Stomach (tissue), 9 donors: Measurements from ENCODE around the gene PLD2. TPM values are rescaled to one million over a fixed set of nuclear protein-coding genes. Genes with fewer than 3 reads are reported as not detected.

Experiments used
- DNase-seq, 2 donors: peaks; one replicate each; pipeline versions ENCODE4 v3.0.0 to v3.0.0-alpha.2; 2013 to 2019
- H3K27ac ChIP-seq, 5 donors: fragments of 200-600 bp in 4 of 5; sonication (generic) in 4 of 5; one replicate each; pipeline ENCODE4 v1.5.1; 2013 to 2019; ENCODE audit warnings: mild to moderate bottlenecking in 1 of 5, moderate library complexity in 1 of 5
- H3K27me3 ChIP-seq, 3 donors: fragments of 200-600 bp; sonication (generic); one replicate each; pipeline ENCODE4 v1.5.1; 2017 to 2019; ENCODE audit warnings: mixed run types in 1 of 3
- H3K36me3 ChIP-seq, 4 donors: fragments of 200-600 bp; sonication (generic); 1 replicate in 3 of 4; 2 replicates in 1 of 4; pipeline ENCODE4 v1.5.1; 2016 to 2019
- H3K4me1 ChIP-seq, 4 donors: fragments of 200-600 bp; sonication (generic); one replicate each; pipeline ENCODE4 v1.5.1; 2016 to 2019
- H3K4me3 ChIP-seq, 4 donors: fragments of 200-600 bp; sonication (generic) in 3 of 4; one replicate each; pipeline ENCODE4 v1.5.1; 2016 to 2019; ENCODE audit warnings: mild to moderate bottlenecking in 1 of 4
- H3K9me3 ChIP-seq, 4 donors: fragments of 200-600 bp; sonication (generic); one replicate each; pipeline ENCODE4 v1.5.1; 2016 to 2019
- EP300 ChIP-seq: sonication (generic); formaldehyde crosslinking; IDR thresholded peaks from one replicate; pipeline ENCODE4 v1.6.1; 2017; ENCODE audit warnings: antibody characterized with exemption
- POLR2A ChIP-seq, 4 donors: fragments of 450-650 bp; IDR thresholded peaks; one replicate each; pipeline ENCODE4 v1.6.1; 2016; ENCODE audit warnings: antibody characterized with exemption in 4 of 4, control low read depth in 2 of 4, mild to moderate bottlenecking in 1 of 4, moderate library complexity in 1 of 4
- POLR2AphosphoS5 ChIP-seq, 3 donors: sonication (generic); formaldehyde crosslinking; IDR thresholded peaks; one replicate each; pipeline ENCODE4 v1.6.1; 2016; ENCODE audit warnings: antibody characterized with exemption in 3 of 3
- WGBS, 5 donors: extraction: QIAGEN DNeasy Blood & Tissue Kit in 3 of 5; methylation state at CpG; one replicate each; pipeline versions ENCODE4 v1.1.5 to v1.1.7; 2013 to 2018; 5-methylcytosine and 5-hydroxymethylcytosine counted together
- intact Hi-C: fragments of 100-400 bp; cut with DNase I; formaldehyde crosslinking; loops from one replicate; pipeline ENCODE4 v1.15.1; 2023; ENCODE audit warnings: low total_unique reads
- polyA plus RNA-seq, 3 donors: library from polyadenylated mRNA; stranded (reverse); fragments of 200-250 nt; gene quantifications; one replicate each; pipeline ENCODE4 v1.2.3, GENCODE V29; 2013
- total RNA-seq, 5 donors: library from RNA; depleted of rRNA; stranded (reverse); fragments of >200 nt; gene quantifications; one replicate each; pipeline versions ENCODE4 v1.1.0 to v1.2.3, GENCODE V29; 2014 to 2016
- TF ChIP-seq, protein P1 (sequence below), 7 experiments: fragments of 450-650 bp in 4 of 7; fragments of 200-600 bp in 3 of 7; sonication (generic) in 3 of 7; IDR thresholded peaks; one replicate each; pipeline ENCODE4 v1.5.1; 2016 to 2019; ENCODE audit warnings: antibody characterized with exemption in 7 of 7, control low read depth in 2 of 7, mild to moderate bottlenecking in 1 of 7
- donor health status: healthy with polysubstance abuse.
- donor health status: Bipolar disorder and iron deficiency.
- donor health status: healthy.

PLD2 gene
- total and polyA plus RNA-seq, 8 donors = 10.3 to 123 (median 22.7) TPM

- Histone ChIP-seq H3K36me3 (peaks cover 0 to 27% (median 19%) of the 10 kb centered on the region in 4 donors), H3K27ac (peak overlapping the region in 4 of 5 donors; percentile 81 to 84 (median 82)), H3K27me3 (no peaks in the 10 kb centered on the region), H3K9me3 (no peaks in the 10 kb centered on the region), H3K4me3 (peak overlapping the region; percentile 83 to 95 (median 85)), H3K4me1 (peaks cover 12 to 26% (median 23%) of the 10 kb centered on the region in 4 donors)
- intact Hi-C loops = no loop called here
- WGBS, 5 donors = 14 to 31% (median 24%) methylated on average over 25 to 32 of the region's 32 CpGs
- DNase-seq = no peak
- TF ChIP-seq POLR2AphosphoS5 (IDR thresholded peaks at IDR 0.05) = no peak
- no peak for TF ChIP-seq POLR2A (IDR thresholded peaks at IDR 0.05)
Measured at GRCh38 chr17:4807605-4808377, 839 bp downstream of the PLD2 start.

- H3K27ac ChIP-seq = peak overlapping the region in 1 of 5 donors; percentile 83
- no peaks in the 10 kb centered on the region for H3K9me3 ChIP-seq
- peak overlapping the region; percentile 83 to 95 (median 85) for H3K4me3 ChIP-seq
- no peaks in the 10 kb centered on the region for H3K27me3 ChIP-seq
- DNase-seq = peak; percentile 48 to 80
- intact Hi-C loops = no loop called here
- TF ChIP-seq POLR2AphosphoS5 (IDR thresholded peaks at IDR 0.05) = no peak
- no peak for TF ChIP-seq POLR2A (IDR thresholded peaks at IDR 0.05)
- TF ChIP-seq, protein P1, sequence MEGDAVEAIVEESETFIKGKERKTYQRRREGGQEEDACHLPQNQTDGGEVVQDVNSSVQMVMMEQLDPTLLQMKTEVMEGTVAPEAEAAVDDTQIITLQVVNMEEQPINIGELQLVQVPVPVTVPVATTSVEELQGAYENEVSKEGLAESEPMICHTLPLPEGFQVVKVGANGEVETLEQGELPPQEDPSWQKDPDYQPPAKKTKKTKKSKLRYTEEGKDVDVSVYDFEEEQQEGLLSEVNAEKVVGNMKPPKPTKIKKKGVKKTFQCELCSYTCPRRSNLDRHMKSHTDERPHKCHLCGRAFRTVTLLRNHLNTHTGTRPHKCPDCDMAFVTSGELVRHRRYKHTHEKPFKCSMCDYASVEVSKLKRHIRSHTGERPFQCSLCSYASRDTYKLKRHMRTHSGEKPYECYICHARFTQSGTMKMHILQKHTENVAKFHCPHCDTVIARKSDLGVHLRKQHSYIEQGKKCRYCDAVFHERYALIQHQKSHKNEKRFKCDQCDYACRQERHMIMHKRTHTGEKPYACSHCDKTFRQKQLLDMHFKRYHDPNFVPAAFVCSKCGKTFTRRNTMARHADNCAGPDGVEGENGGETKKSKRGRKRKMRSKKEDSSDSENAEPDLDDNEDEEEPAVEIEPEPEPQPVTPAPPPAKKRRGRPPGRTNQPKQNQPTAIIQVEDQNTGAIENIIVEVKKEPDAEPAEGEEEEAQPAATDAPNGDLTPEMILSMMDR (IDR thresholded peaks at IDR 0.05) = no peak
- no peak for TF ChIP-seq EP300
- 19 to 55% (median 30%) methylated on average over 6 of the region's 6 CpGs for WGBS, 5 donors
- H3K4me1 ChIP-seq = peaks cover 12 to 26% (median 23%) of the 10 kb centered on the region in 4 donors
- H3K36me3 ChIP-seq = peaks cover 0 to 27% (median 19%) of the 10 kb centered on the region in 4 donors
Measured at GRCh38 chr17:4808378-4808767, 1.4 kb downstream of the PLD2 start.

- Histone ChIP-seq H3K9me3 (no peaks in the 10 kb centered on the region), H3K4me3 (no peak overlapping the region), H3K4me1 (peaks cover 12 to 24% (median 23%) of the 10 kb centered on the region in 4 donors), H3K27me3 (no peaks in the 10 kb centered on the region), H3K27ac (no peak overlapping the region), H3K36me3 (peaks cover 3 to 44% (median 34%) of the 10 kb centered on the region in 4 donors)
- intact Hi-C loops = loop anchor here (10.0 kb wide), 1 partner anchor 64 kb away; no protein-coding TSS in a partner anchor
- DNase-seq = no peak
- TF ChIP-seq POLR2A (IDR thresholded peaks at IDR 0.05) (no peak), EP300 (no peak), POLR2AphosphoS5 (IDR thresholded peaks at IDR 0.05) (no peak)
- TF ChIP-seq, protein P1 (IDR thresholded peaks at IDR 0.05) = no peak
- 64 to 79% (median 76%) methylated on average over 12 to 13 of the region's 13 CpGs for WGBS, 5 donors
Measured at GRCh38 chr17:4810696-4811290, 3.8 kb downstream of the PLD2 start.

DNA sequence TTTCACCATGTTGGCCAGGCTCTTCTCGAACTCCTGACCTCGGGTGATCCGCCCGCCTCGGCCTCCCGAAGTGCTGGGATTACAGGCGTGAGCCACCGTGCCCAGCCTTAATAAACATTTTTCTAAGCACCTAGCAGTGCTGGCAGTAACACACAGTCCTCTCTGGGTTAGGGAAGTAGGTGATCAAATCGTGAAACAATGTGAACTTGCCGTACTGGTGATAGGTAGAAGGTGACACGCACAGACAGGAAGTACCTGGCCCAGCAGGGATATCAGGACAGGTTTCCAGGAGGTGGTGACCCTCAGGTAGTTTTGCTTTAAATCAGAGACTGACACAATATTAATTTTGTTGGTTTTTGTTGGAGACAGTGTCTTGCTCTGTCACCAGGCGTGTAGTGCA, 4.5 kb downstream of the PLD2 start:
- no peak for DNase-seq
- TF ChIP-seq POLR2A (IDR thresholded peaks at IDR 0.05) = no peak
- TF ChIP-seq, protein P1 (IDR thresholded peaks at IDR 0.05) = no peak
- no peak for TF ChIP-seq EP300
- TF ChIP-seq POLR2AphosphoS5 (IDR thresholded peaks at IDR 0.05) = no peak
- H3K27me3 ChIP-seq = no peaks in the 10 kb centered on the region
- intact Hi-C loops = loop anchor here (10.0 kb wide), 1 partner anchor 63 kb away; no protein-coding TSS in a partner anchor
- no peaks in the 10 kb centered on the region for H3K9me3 ChIP-seq
- WGBS, 5 donors = 82 to 95% (median 93%) methylated on average over 12 of the region's 12 CpGs
- H3K36me3 ChIP-seq = peaks cover 9 to 51% (median 40%) of the 10 kb centered on the region in 4 donors
- H3K4me3 ChIP-seq = no peak overlapping the region
- no peak overlapping the region for H3K27ac ChIP-seq
- H3K4me1 ChIP-seq = peaks cover 12 to 18% (median 17%) of the 10 kb centered on the region in 4 donors
